Testis (tissue), 2 donors: ENCODE measurements around the gene TRUB2.

ENCODE experiments used
- POLR2A ChIP-seq: fragments of 450-650 bp; IDR thresholded peaks from one replicate; pipeline ENCODE4 v1.6.1; 2017; ENCODE audit warnings: antibody characterized with exemption, mild to moderate bottlenecking, moderate library complexity
- TF ChIP-seq, protein P1 (sequence below), 3 experiments: fragments of 450-650 bp in 2 of 3; fragments of 200-600 bp in 1 of 3; sonication (generic) in 1 of 3; IDR thresholded peaks; one replicate each; pipeline ENCODE4 v1.5.1; 2016 to 2019; ENCODE audit warnings: antibody characterized with exemption in 3 of 3, mild to moderate bottlenecking in 2 of 3, moderate library complexity in 1 of 3

DNA sequence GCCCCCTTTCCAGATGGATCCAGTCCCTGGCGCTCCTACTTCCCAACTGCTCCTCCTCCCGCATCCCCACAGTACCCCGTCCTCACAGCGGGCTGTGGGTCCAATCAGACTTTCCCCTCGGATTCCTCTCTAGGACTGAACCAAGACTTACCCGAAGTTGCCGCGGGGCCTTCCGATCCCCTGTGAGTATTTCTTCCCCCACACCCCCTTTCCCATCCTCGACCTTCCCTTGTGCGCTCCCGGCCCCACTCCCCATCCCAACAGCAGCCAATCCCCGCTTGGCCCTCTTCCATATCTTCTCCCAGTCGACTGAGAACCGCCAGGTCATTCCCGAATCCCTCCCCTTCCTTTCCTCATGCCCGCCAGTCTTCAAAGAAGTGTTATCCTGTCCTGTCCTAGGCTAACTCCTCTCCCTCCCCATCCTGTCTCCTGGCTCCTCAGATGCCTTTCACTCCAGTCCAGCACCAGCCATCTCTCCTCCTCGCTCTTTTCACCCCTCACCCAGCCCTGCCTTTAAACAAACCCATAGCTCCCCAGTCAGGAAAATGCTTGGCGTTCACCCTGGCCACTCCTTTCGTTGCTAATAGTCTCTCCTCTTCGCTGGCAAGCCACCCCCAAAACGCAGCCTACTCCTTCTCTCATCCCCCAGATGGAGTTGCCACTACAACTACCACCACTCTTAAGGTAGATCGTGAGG lies 45.5 kb downstream of the TRUB2 start:
- TF ChIP-seq, protein P1, sequence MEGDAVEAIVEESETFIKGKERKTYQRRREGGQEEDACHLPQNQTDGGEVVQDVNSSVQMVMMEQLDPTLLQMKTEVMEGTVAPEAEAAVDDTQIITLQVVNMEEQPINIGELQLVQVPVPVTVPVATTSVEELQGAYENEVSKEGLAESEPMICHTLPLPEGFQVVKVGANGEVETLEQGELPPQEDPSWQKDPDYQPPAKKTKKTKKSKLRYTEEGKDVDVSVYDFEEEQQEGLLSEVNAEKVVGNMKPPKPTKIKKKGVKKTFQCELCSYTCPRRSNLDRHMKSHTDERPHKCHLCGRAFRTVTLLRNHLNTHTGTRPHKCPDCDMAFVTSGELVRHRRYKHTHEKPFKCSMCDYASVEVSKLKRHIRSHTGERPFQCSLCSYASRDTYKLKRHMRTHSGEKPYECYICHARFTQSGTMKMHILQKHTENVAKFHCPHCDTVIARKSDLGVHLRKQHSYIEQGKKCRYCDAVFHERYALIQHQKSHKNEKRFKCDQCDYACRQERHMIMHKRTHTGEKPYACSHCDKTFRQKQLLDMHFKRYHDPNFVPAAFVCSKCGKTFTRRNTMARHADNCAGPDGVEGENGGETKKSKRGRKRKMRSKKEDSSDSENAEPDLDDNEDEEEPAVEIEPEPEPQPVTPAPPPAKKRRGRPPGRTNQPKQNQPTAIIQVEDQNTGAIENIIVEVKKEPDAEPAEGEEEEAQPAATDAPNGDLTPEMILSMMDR (IDR thresholded peaks at IDR 0.05) = no peak
- no peak for TF ChIP-seq POLR2A
